Measurements from ENCODE around the gene RCOR1.

DNA sequence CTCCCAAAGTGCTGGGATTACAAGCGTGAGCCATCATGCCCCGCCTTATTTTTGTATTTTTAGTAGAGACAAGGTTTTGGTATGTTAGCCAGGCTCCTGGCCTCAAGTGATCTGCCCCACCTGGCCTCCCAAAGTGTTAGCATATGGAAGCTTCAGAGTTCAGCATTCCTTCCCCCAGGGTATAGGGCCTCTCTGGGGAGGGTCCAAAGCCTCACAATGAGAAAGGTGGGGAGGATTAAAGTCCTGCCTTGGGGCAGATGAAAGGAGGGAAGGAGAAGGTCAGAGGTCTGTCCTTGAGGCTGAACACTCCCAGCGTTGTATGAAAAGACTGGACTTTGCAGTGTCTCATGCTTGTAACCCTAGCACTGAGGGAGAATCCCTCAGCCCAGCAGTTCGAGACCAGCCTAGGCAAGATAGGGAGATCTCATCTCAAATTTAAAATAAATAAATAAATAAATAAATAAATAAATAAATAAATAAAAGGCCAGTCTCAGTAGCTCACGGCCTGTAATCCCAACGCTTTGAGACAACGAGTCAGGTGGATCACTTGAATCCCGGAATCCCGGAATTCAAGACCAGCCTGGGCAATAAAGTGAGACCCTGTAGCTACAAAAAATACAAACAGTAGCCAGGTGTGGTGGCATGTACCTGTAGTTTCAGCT lies 22.0 kb upstream of the RCOR1 start:
- TF ChIP-seq, protein P1, sequence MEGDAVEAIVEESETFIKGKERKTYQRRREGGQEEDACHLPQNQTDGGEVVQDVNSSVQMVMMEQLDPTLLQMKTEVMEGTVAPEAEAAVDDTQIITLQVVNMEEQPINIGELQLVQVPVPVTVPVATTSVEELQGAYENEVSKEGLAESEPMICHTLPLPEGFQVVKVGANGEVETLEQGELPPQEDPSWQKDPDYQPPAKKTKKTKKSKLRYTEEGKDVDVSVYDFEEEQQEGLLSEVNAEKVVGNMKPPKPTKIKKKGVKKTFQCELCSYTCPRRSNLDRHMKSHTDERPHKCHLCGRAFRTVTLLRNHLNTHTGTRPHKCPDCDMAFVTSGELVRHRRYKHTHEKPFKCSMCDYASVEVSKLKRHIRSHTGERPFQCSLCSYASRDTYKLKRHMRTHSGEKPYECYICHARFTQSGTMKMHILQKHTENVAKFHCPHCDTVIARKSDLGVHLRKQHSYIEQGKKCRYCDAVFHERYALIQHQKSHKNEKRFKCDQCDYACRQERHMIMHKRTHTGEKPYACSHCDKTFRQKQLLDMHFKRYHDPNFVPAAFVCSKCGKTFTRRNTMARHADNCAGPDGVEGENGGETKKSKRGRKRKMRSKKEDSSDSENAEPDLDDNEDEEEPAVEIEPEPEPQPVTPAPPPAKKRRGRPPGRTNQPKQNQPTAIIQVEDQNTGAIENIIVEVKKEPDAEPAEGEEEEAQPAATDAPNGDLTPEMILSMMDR (IDR thresholded peaks at IDR 0.05; ENCODE audit: low read depth, low read length), result no peak
- TF ChIP-seq EZH2phosphoT487 (IDR thresholded peaks at IDR 0.05; ENCODE audit: low read depth), result no peak

All from OCI-LY3 (cell line).